Esophagus squamous epithelium (tissue), 5 donors: ENCODE results near the gene MAP3K20. TPM values are rescaled to one million over a fixed set of nuclear protein-coding genes. Genes with fewer than 3 reads are reported as not detected.

Experiments
- DNase-seq: peaks from one replicate; lab custom pipeline; 2025; lab: John Stamatoyannopoulos, UW
- H3K27ac ChIP-seq, 4 donors: fragments of 200-600 bp; sonication (generic); one replicate each; pipeline ENCODE4 v1.5.1; 2016 to 2019; ENCODE audit warnings: mild to moderate bottlenecking in 1 of 4
- H3K27me3 ChIP-seq, 4 donors: fragments of 200-600 bp; sonication (generic); 1 replicate in 3 of 4; 2 replicates in 1 of 4; pipeline versions ENCODE4 v1.5.1 to v1.6.0; 2017 to 2021; ENCODE audit warnings: antibody characterized with exemption in 1 of 4
- H3K36me3 ChIP-seq, 3 donors: fragments of 200-600 bp; sonication (generic); one replicate each; pipeline ENCODE4 v1.5.1; 2016 to 2019
- H3K4me1 ChIP-seq, 3 donors: fragments of 200-600 bp; sonication (generic); one replicate each; pipeline ENCODE4 v1.5.1; 2017 to 2019
- H3K4me3 ChIP-seq, 4 donors: fragments of 200-600 bp; sonication (generic); 1 replicate in 3 of 4; 2 replicates in 1 of 4; pipeline ENCODE4 v1.5.1; 2016 to 2019; ENCODE audit warnings: mild to moderate bottlenecking in 2 of 4, moderate library complexity in 1 of 4
- H3K9me3 ChIP-seq, 3 donors: fragments of 200-600 bp; sonication (generic); one replicate each; pipeline ENCODE4 v1.5.1; 2016 to 2019
- POLR2A ChIP-seq, 4 donors: fragments of 450-650 bp; IDR thresholded peaks; one replicate each; pipeline ENCODE4 v1.6.1; 2017; ENCODE audit warnings: antibody characterized with exemption in 4 of 4, mild to moderate bottlenecking in 4 of 4, moderate library complexity in 3 of 4
- WGBS, 2 donors: methylation state at CpG; one replicate each; pipeline ENCODE4 v1.1.5; 2018; 5-methylcytosine and 5-hydroxymethylcytosine counted together
- intact Hi-C: fragments of 100-400 bp; cut with DNase I; formaldehyde crosslinking; loops from one replicate; pipeline ENCODE4 v1.15.0; 2022
- total RNA-seq, 4 donors: library from RNA; depleted of rRNA; stranded (reverse); fragments of >200 nt; gene quantifications; one replicate each; pipeline ENCODE4 v1.1.0, GENCODE V29; 2016
- TF ChIP-seq, protein P1 (sequence below), 6 experiments: fragments of 450-650 bp in 4 of 6; fragments of 200-600 bp in 2 of 6; sonication (generic) in 2 of 6; IDR thresholded peaks; one replicate each; pipeline ENCODE4 v1.5.1; 2016 to 2019; ENCODE audit warnings: antibody characterized with exemption in 6 of 6, mild to moderate bottlenecking in 4 of 6, moderate library complexity in 4 of 6
- donor health status: DM: yes; HTN: yes; CAD: no.

MAP3K20 gene
- total RNA-seq, 4 donors from 2014 or later: 7.2 to 55.3 (median 26.3) TPM

DNA sequence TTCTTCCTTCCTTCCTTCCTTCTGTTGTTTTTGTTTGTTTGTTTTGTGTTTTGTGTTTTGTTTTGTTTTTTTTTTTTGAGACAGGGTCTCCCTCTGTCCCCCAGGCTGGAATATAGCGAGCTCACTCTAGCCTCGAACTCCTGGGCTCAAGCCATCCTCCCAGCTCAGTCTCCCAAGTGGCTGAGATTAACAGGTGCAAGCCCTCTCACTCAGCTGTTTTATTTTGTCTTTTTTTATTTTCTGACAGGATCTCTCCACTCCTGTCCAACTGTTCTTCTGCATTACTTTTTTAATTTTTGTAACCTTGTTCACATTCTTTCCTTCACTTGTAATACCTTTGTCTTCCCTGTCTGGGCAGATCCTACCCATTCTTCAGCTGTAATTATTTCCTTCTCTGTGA, 23.6 kb downstream of the MAP3K20 start:
- no peaks in the 10 kb centered on the region for H3K9me3 ChIP-seq
- intact Hi-C loops: no loop called here
- no peak overlapping the region for H3K4me3 ChIP-seq
- peaks cover 0 to 14% (median 0%) of the 10 kb centered on the region in 3 donors for H3K36me3 ChIP-seq
- TF ChIP-seq, protein P1, sequence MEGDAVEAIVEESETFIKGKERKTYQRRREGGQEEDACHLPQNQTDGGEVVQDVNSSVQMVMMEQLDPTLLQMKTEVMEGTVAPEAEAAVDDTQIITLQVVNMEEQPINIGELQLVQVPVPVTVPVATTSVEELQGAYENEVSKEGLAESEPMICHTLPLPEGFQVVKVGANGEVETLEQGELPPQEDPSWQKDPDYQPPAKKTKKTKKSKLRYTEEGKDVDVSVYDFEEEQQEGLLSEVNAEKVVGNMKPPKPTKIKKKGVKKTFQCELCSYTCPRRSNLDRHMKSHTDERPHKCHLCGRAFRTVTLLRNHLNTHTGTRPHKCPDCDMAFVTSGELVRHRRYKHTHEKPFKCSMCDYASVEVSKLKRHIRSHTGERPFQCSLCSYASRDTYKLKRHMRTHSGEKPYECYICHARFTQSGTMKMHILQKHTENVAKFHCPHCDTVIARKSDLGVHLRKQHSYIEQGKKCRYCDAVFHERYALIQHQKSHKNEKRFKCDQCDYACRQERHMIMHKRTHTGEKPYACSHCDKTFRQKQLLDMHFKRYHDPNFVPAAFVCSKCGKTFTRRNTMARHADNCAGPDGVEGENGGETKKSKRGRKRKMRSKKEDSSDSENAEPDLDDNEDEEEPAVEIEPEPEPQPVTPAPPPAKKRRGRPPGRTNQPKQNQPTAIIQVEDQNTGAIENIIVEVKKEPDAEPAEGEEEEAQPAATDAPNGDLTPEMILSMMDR (IDR thresholded peaks at IDR 0.05): no peak
- no peak for TF ChIP-seq POLR2A (IDR thresholded peaks at IDR 0.05)
- H3K27me3 ChIP-seq: no peaks in the 10 kb centered on the region
- H3K4me1 ChIP-seq: peaks cover 0 to 18% (median 0%) of the 10 kb centered on the region in 3 donors
- H3K27ac ChIP-seq: no peak overlapping the region
- DNase-seq: no peak
- WGBS, 2 donors: 80 to 86% methylated on average over 2 of the region's 2 CpGs

DNA sequence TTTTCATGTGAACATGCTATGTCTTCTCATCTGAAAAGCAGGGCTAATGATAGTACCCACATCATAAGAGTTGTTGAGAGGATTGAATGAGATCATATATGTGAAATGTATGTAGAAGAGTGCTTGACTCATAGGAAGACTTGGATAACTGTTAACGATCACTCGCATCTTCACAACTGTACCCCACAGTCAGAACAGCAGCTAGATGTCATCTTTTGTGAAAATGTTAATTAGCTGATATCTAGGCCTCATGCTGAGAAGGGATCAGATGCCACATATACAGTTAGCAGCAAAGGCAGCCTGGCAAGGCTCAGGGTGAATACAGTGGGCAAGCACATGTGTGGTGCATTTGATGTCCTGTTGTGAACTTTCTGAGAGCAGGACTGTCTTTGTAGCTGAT, 24.2 kb downstream of the MAP3K20 start:
- no peak overlapping the region for H3K27ac ChIP-seq
- 88% methylated on average over 2 of the region's 2 CpGs for WGBS, 2 donors
- intact Hi-C loops: no loop called here
- H3K9me3 ChIP-seq: no peaks in the 10 kb centered on the region
- no peaks in the 10 kb centered on the region for H3K27me3 ChIP-seq
- TF ChIP-seq, protein P1 (IDR thresholded peaks at IDR 0.05): no peak
- no peak for TF ChIP-seq POLR2A (IDR thresholded peaks at IDR 0.05)
- H3K4me1 ChIP-seq: peaks cover 0 to 18% (median 0%) of the 10 kb centered on the region in 3 donors
- no peak for DNase-seq
- H3K36me3 ChIP-seq: peaks cover 0 to 14% (median 0%) of the 10 kb centered on the region in 3 donors
- H3K4me3 ChIP-seq: no peak overlapping the region

DNA sequence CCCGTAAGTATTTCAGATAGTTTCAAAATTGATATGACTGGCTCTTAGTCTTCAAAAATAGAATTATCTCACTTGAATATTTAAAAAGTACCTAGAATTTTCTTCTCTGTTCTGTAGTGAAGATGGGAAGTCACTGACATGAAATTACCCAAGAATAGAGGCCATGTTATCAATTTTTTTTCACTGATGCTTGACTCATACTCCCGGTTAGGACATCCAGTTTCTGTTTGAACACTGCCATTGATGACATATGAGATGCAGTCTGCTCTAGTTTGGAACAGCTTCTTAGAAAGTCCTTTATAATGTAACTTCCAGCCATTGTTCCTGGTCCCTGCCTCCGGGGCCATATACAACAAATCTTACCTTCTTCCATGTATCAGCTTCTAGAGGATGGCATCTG, 26.0 kb downstream of the MAP3K20 start:
- peaks cover 0 to 18% (median 0%) of the 10 kb centered on the region in 3 donors for H3K4me1 ChIP-seq
- no peak for TF ChIP-seq POLR2A (IDR thresholded peaks at IDR 0.05)
- intact Hi-C loops: no loop called here
- no peak for DNase-seq
- no peak overlapping the region for H3K27ac ChIP-seq
- 65 to 81% methylated on average over 3 of the region's 3 CpGs for WGBS, 2 donors
- no peaks in the 10 kb centered on the region for H3K27me3 ChIP-seq
- no peaks in the 10 kb centered on the region for H3K9me3 ChIP-seq
- H3K4me3 ChIP-seq: no peak overlapping the region
- H3K36me3 ChIP-seq: peaks cover 0 to 9% (median 0%) of the 10 kb centered on the region in 3 donors

DNA sequence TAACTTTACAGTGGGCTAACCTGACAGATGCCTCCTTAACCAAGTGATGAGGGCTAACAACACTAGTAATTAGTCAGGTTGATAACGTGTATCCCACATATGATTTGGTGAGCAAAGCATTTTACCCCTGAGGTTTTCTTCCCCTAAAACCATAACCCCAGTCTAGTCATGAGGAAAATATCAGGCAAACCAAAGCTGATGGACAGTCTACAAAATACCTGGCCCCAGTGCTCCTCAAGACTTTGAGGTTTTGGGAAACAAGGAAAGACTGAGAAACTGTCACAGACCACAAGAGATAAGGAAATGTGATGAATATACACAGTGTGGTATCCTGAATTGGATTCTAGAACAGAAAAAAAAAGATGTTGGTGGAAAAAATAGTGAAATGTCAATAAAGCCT, 28.5 kb downstream of the MAP3K20 start:
- TF ChIP-seq, protein P1 (IDR thresholded peaks at IDR 0.05): no peak
- TF ChIP-seq POLR2A (IDR thresholded peaks at IDR 0.05): no peak
- H3K4me3 ChIP-seq: no peak overlapping the region
- H3K27me3 ChIP-seq: no peaks in the 10 kb centered on the region
- no peaks in the 10 kb centered on the region for H3K36me3 ChIP-seq
- DNase-seq: no peak
- intact Hi-C loops: no loop called here
- peaks cover 0 to 18% (median 0%) of the 10 kb centered on the region in 3 donors for H3K4me1 ChIP-seq
- no peak overlapping the region for H3K27ac ChIP-seq
- H3K9me3 ChIP-seq: no peaks in the 10 kb centered on the region
- WGBS, 2 donors: 76 to 89% methylated on average over 1 of the region's 1 CpG

DNA sequence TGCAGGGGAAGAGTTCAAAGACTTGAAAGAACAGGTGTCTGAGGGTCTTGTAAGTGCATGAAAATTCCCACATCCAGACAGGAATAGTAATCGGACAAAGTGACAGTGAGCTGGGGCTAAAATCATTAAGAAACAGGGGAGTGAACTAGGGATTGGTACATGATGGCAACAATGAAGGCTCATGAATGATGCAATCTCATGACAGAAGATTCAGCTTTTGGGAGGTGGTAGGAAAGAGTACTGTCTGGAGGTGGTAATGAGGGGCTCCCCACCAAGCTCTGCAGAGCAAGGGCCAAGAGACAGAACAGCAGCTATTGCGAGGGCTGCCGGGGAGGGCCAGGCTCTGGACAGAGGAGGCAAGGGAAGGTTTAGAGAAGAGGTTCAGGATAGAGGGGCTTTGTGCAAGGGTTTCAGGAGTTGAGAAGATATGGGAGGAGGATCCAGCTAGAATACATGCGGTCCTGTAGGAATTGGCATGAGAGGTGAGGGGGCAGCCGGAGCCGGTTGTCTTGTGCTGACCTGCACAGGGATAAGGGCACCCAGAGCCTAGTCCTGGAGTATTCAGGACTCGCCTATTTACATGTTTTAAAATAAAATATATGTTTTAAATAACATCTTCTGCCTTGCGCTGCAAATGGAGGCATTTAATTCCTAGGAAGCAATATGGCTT, 31.4 kb downstream of the MAP3K20 start:
- DNase-seq: no peak
- H3K4me3 ChIP-seq: no peak overlapping the region
- H3K4me1 ChIP-seq: peaks cover 0 to 14% (median 0%) of the 10 kb centered on the region in 3 donors
- intact Hi-C loops: no loop called here
- H3K9me3 ChIP-seq: peaks cover 0 to 3% (median 0%) of the 10 kb centered on the region in 3 donors
- H3K36me3 ChIP-seq: no peaks in the 10 kb centered on the region
- TF ChIP-seq POLR2A (IDR thresholded peaks at IDR 0.05): no peak
- TF ChIP-seq, protein P1 (IDR thresholded peaks at IDR 0.05): no peak
- no peaks in the 10 kb centered on the region for H3K27me3 ChIP-seq
- no peak overlapping the region for H3K27ac ChIP-seq
- WGBS, 2 donors: 93 to 97% methylated on average over 8 of the region's 8 CpGs
